CD4-positive, CD25-positive, alpha-beta regulatory T cell (primary cell): ENCODE measurements around the gene CAPRIN1. TPM values are rescaled to one million over a fixed set of nuclear protein-coding genes. Genes with fewer than 3 reads are reported as not detected.
A peak's percentile ranks its signal among the peaks of the same experiment; 100 is the strongest.

Experiments used
- ATAC-seq, 2 donors: fragments of 150-1000 bp; cut with Tn5 transposase; one replicate each; pipeline ENCODE4 v1.10.0; 2021; ENCODE audit warnings: low read depth in 2 of 2, moderate number of reproducible peaks in 2 of 2, moderate library complexity in 1 of 2
- DNase-seq, 3 donors: peaks; one replicate each; pipeline versions ENCODE4 v3.0.0 to v3.0.0-alpha.2; 2012 to 2022; ENCODE audit warnings: mixed read lengths in 1 of 3
- H3K27ac ChIP-seq: one replicate; pipeline ENCODE4 v1.7.0; 2013; ENCODE audit warnings: mild to moderate bottlenecking, low read length; ENCODE audit not compliant: insufficient read depth, poor library complexity, severe bottlenecking
- H3K27me3 ChIP-seq: one replicate; pipeline ENCODE4 v1.7.0; 2013; ENCODE audit warnings: low read length; ENCODE audit not compliant: control insufficient read depth, insufficient read depth
- H3K36me3 ChIP-seq: one replicate; pipeline ENCODE4 v1.7.0; 2013; ENCODE audit warnings: mild to moderate bottlenecking, low read length, moderate library complexity; ENCODE audit not compliant: control insufficient read depth, insufficient read depth
- H3K4me1 ChIP-seq: 2 replicates; pipeline ENCODE4 v1.7.0; 2013; ENCODE audit warnings: mild to moderate bottlenecking, low read length; ENCODE audit not compliant: insufficient read depth, control insufficient read depth, poor library complexity, severe bottlenecking
- H3K4me3 ChIP-seq: one replicate; pipeline ENCODE4 v1.7.0; 2013; ENCODE audit warnings: low read depth, mild to moderate bottlenecking, low read length, moderate library complexity
- H3K9me3 ChIP-seq, 2 experiments: 1 replicate in 1 of 2; 2 replicates in 1 of 2; pipeline ENCODE4 v1.7.0; 2013; ENCODE audit warnings: low read length in 2 of 2, mild to moderate bottlenecking in 1 of 2, moderate library complexity in 1 of 2; ENCODE audit not compliant: control insufficient read depth in 2 of 2
- H3K27ac Mint-ChIP-seq, 3 donors: one replicate each; pipeline ENCODE4 v1.8.0; 2020 to 2022; ENCODE audit warnings: mild to moderate bottlenecking in 3 of 3, mixed read lengths in 3 of 3, moderate library complexity in 2 of 3
- H3K27me3 Mint-ChIP-seq: one replicate; pipeline ENCODE4 v1.8.0; 2022; ENCODE audit warnings: mild to moderate bottlenecking, mixed read lengths
- H3K36me3 Mint-ChIP-seq: one replicate; pipeline ENCODE4 v1.8.0; 2020; ENCODE audit warnings: mixed read lengths
- H3K4me1 Mint-ChIP-seq, 4 donors: one replicate each; pipeline ENCODE4 v1.8.0; 2020 to 2022; ENCODE audit warnings: mixed read lengths in 4 of 4, mild to moderate bottlenecking in 1 of 4
- H3K4me3 Mint-ChIP-seq, 4 donors: one replicate each; pipeline ENCODE4 v1.8.0; 2020 to 2022; ENCODE audit warnings: mild to moderate bottlenecking in 4 of 4, mixed read lengths in 4 of 4, moderate library complexity in 3 of 4
- H3K9me3 Mint-ChIP-seq, 7 donors: one replicate each; pipeline ENCODE4 v1.8.0; 2020 to 2022; ENCODE audit warnings: mixed read lengths in 7 of 7, mild to moderate bottlenecking in 3 of 7, moderate library complexity in 2 of 7
- polyA plus RNA-seq, 4 donors: library from polyadenylated mRNA; unstranded; fragments of 300-500 nt; fragmentation: Illumina TruSeq; gene quantifications; one replicate each; pipeline ENCODE4 v1.2.3, GENCODE V29; 2021
- total RNA-seq: library from RNA; stranded (reverse); gene quantifications from one replicate; pipeline ENCODE4 v1.2.3, GENCODE V29; 2022

Gene CAPRIN1
- total and polyA plus RNA-seq, 5 donors from 2014 or later: 83.4 to 132 (median 108) TPM

GRCh38 chr11:34026432-34026831, 25.1 kb upstream of the CAPRIN1 start:
- Mint-ChIP-seq H3K4me3 (no peak overlapping the region), H3K27ac (no peak overlapping the region), H3K9me3 (peaks cover 0 to 6% (median 2%) of the 10 kb centered on the region in 7 donors), H3K36me3 (no peaks in the 10 kb centered on the region), H3K4me1 (no peaks in the 10 kb centered on the region), H3K27me3 (peaks cover 10% of the 10 kb centered on the region)
- DNase-seq: no peak
- Histone ChIP-seq H3K4me1 (no peaks in the 10 kb centered on the region), H3K36me3 (no peaks in the 10 kb centered on the region), H3K27me3 (no peaks in the 10 kb centered on the region), H3K4me3 (no peak overlapping the region), H3K27ac (no peak overlapping the region), H3K9me3 (peaks cover 0 to 4% of the 10 kb centered on the region in 2 experiments)
- ATAC-seq: no peak

- ATAC-seq: no peak
- H3K36me3 Mint-ChIP-seq: no peaks in the 10 kb centered on the region
- H3K4me1 Mint-ChIP-seq: no peaks in the 10 kb centered on the region
- no peak overlapping the region for H3K27ac Mint-ChIP-seq
- H3K4me1 ChIP-seq: no peaks in the 10 kb centered on the region
- no peak for DNase-seq
- H3K4me3 ChIP-seq: no peak overlapping the region
- no peak overlapping the region for H3K27ac ChIP-seq
- H3K27me3 Mint-ChIP-seq: peaks cover 11% of the 10 kb centered on the region
- no peaks in the 10 kb centered on the region for H3K36me3 ChIP-seq
- peaks cover 0 to 3% (median 0%) of the 10 kb centered on the region in 7 donors for H3K9me3 Mint-ChIP-seq
- no peak overlapping the region for H3K4me3 Mint-ChIP-seq
- H3K27me3 ChIP-seq: no peaks in the 10 kb centered on the region
- H3K9me3 ChIP-seq: no peaks in the 10 kb centered on the region
Measured at GRCh38 chr11:34027516-34028408, 23.8 kb upstream of the CAPRIN1 start.

GRCh38 chr11:34028425-34028824, 23.1 kb upstream of the CAPRIN1 start:
- Histone ChIP-seq H3K4me1 (no peaks in the 10 kb centered on the region), H3K36me3 (no peaks in the 10 kb centered on the region), H3K27ac (no peak overlapping the region), H3K27me3 (no peaks in the 10 kb centered on the region), H3K4me3 (no peak overlapping the region), H3K9me3 (no peaks in the 10 kb centered on the region)
- no peaks in the 10 kb centered on the region for H3K36me3 Mint-ChIP-seq
- no peak overlapping the region for H3K27ac Mint-ChIP-seq
- no peak for ATAC-seq
- peak overlapping the region in 1 of 4 donors; percentile 2 for H3K4me3 Mint-ChIP-seq
- DNase-seq: no peak
- peaks cover 12% of the 10 kb centered on the region for H3K27me3 Mint-ChIP-seq
- no peaks in the 10 kb centered on the region for H3K4me1 Mint-ChIP-seq
- peaks cover 0 to 3% (median 0%) of the 10 kb centered on the region in 7 donors for H3K9me3 Mint-ChIP-seq

GRCh38 chr11:34029176-34029575, 22.4 kb upstream of the CAPRIN1 start:
- peaks cover 12% of the 10 kb centered on the region for H3K27me3 Mint-ChIP-seq

GRCh38 chr11:34030382-34030781, 21.1 kb upstream of the CAPRIN1 start:
- Histone ChIP-seq H3K27me3 (no peaks in the 10 kb centered on the region), H3K36me3 (no peaks in the 10 kb centered on the region), H3K27ac (no peak overlapping the region), H3K9me3 (no peaks in the 10 kb centered on the region), H3K4me1 (no peaks in the 10 kb centered on the region), H3K4me3 (no peak overlapping the region)
- Mint-ChIP-seq H3K9me3 (peaks cover 0 to 4% (median 0%) of the 10 kb centered on the region in 7 donors), H3K4me3 (no peak overlapping the region), H3K36me3 (no peaks in the 10 kb centered on the region), H3K4me1 (no peaks in the 10 kb centered on the region), H3K27ac (no peak overlapping the region), H3K27me3 (peaks cover 6% of the 10 kb centered on the region)
- ATAC-seq: no peak
- DNase-seq: no peak

More at GRCh38 chr11:34029176-34029575, 22.4 kb upstream of the CAPRIN1 start:
- DNase-seq (no peak), ATAC-seq (no peak)
- Histone ChIP-seq H3K36me3 (no peaks in the 10 kb centered on the region), H3K27me3 (no peaks in the 10 kb centered on the region), H3K4me1 (no peaks in the 10 kb centered on the region), H3K4me3 (no peak overlapping the region), H3K27ac (no peak overlapping the region), H3K9me3 (no peaks in the 10 kb centered on the region)
- Mint-ChIP-seq H3K27ac (no peak overlapping the region), H3K36me3 (no peaks in the 10 kb centered on the region), H3K9me3 (peaks cover 0 to 3% (median 0%) of the 10 kb centered on the region in 7 donors), H3K4me3 (no peak overlapping the region), H3K4me1 (no peaks in the 10 kb centered on the region)

GRCh38 chr11:34033399-34033798, 18.1 kb upstream of the CAPRIN1 start:
- H3K9me3 Mint-ChIP-seq: peaks cover 0 to 4% (median 0%) of the 10 kb centered on the region in 7 donors
- no peaks in the 10 kb centered on the region for H3K36me3 Mint-ChIP-seq
- no peak overlapping the region for H3K4me3 Mint-ChIP-seq
- Histone ChIP-seq H3K27me3 (no peaks in the 10 kb centered on the region), H3K36me3 (no peaks in the 10 kb centered on the region), H3K4me1 (no peaks in the 10 kb centered on the region), H3K4me3 (no peak overlapping the region), H3K9me3 (no peaks in the 10 kb centered on the region), H3K27ac (no peak overlapping the region)
- no peak overlapping the region for H3K27ac Mint-ChIP-seq
- H3K4me1 Mint-ChIP-seq: no peaks in the 10 kb centered on the region
- no peak for ATAC-seq
- DNase-seq: no peak
- H3K27me3 Mint-ChIP-seq: peaks cover 7% of the 10 kb centered on the region

- H3K27me3 Mint-ChIP-seq: peaks cover 10% of the 10 kb centered on the region
- H3K9me3 ChIP-seq: no peaks in the 10 kb centered on the region
- no peak for ATAC-seq
- DNase-seq: no peak
- peak overlapping the region in 1 of 3 donors; percentile 5 for H3K27ac Mint-ChIP-seq
- H3K27ac ChIP-seq: no peak overlapping the region
- no peaks in the 10 kb centered on the region for H3K27me3 ChIP-seq
- no peaks in the 10 kb centered on the region for H3K4me1 Mint-ChIP-seq
- no peak overlapping the region for H3K4me3 Mint-ChIP-seq
- no peaks in the 10 kb centered on the region for H3K4me1 ChIP-seq
- H3K36me3 ChIP-seq: no peaks in the 10 kb centered on the region
- H3K4me3 ChIP-seq: no peak overlapping the region
- H3K9me3 Mint-ChIP-seq: peaks cover 0 to 4% (median 0%) of the 10 kb centered on the region in 7 donors
- no peaks in the 10 kb centered on the region for H3K36me3 Mint-ChIP-seq
Measured at GRCh38 chr11:34034053-34034452, 17.5 kb upstream of the CAPRIN1 start.

- Mint-ChIP-seq H3K36me3 (no peaks in the 10 kb centered on the region), H3K27ac (no peak overlapping the region), H3K9me3 (peaks cover 0 to 4% (median 0%) of the 10 kb centered on the region in 7 donors), H3K27me3 (peaks cover 10% of the 10 kb centered on the region), H3K4me1 (no peaks in the 10 kb centered on the region), H3K4me3 (no peak overlapping the region)
- H3K4me3 ChIP-seq: no peak overlapping the region
- DNase-seq: no peak
- no peaks in the 10 kb centered on the region for H3K9me3 ChIP-seq
- no peaks in the 10 kb centered on the region for H3K36me3 ChIP-seq
- ATAC-seq: no peak
- H3K27me3 ChIP-seq: no peaks in the 10 kb centered on the region
- H3K4me1 ChIP-seq: no peaks in the 10 kb centered on the region
- no peak overlapping the region for H3K27ac ChIP-seq
Measured at GRCh38 chr11:34036456-34036855, 15.1 kb upstream of the CAPRIN1 start.
